Ascending aorta (tissue), 2 donors: Measurements from ENCODE around the gene CLEC20A. TPM values are rescaled to one million over a fixed set of nuclear protein-coding genes. Genes with fewer than 3 reads are reported as not detected.

ENCODE experiments used
- DNase-seq, 2 donors: peaks; one replicate each; pipeline ENCODE4 v3.0.0-alpha.2; 2019; ENCODE audit warnings: low spot score in 2 of 2
- H3K27ac ChIP-seq, 2 donors: fragments of 200-600 bp; sonication (generic); one replicate each; pipeline ENCODE4 v1.5.1; 2016 to 2017; ENCODE audit warnings: mild to moderate bottlenecking in 1 of 2
- H3K27me3 ChIP-seq: fragments of 200-600 bp; sonication (generic); one replicate; pipeline ENCODE4 v1.5.1; 2017
- H3K36me3 ChIP-seq, 2 donors: fragments of 200-600 bp; sonication (generic); one replicate each; pipeline ENCODE4 v1.5.1; 2016
- H3K4me1 ChIP-seq, 2 donors: fragments of 200-600 bp; sonication (generic); one replicate each; pipeline ENCODE4 v1.5.1; 2016 to 2017; ENCODE audit warnings: mild to moderate bottlenecking in 1 of 2
- H3K4me3 ChIP-seq, 2 donors: fragments of 200-600 bp; sonication (generic); one replicate each; pipeline ENCODE4 v1.5.1; 2016 to 2017; ENCODE audit warnings: mild to moderate bottlenecking in 1 of 2
- H3K9me3 ChIP-seq, 2 donors: fragments of 200-600 bp; sonication (generic); one replicate each; pipeline ENCODE4 v1.5.1; 2016
- CTCF ChIP-seq, 3 experiments: fragments of 200-600 bp in 2 of 3; fragments of 450-650 bp in 1 of 3; sonication (generic) in 2 of 3; IDR thresholded peaks; one replicate each; pipeline ENCODE4 v1.5.1; 2016 to 2019; ENCODE audit warnings: antibody characterized with exemption in 3 of 3, mild to moderate bottlenecking in 1 of 3, moderate library complexity in 1 of 3
- intact Hi-C: fragments of 100-400 bp; cut with DNase I; formaldehyde crosslinking; loops from one replicate; pipeline ENCODE4 v1.15.1; 2023
- total RNA-seq: library from RNA; depleted of rRNA; stranded (reverse); fragments of >200 nt; gene quantifications from one replicate; pipeline ENCODE4 v1.1.0, GENCODE V29; 2016

The CLEC20A gene
- total RNA-seq, 1 donor from 2014 or later = not detected

GRCh38 chr1:178492341-178492740, 4.4 kb downstream of the CLEC20A start:
- intact Hi-C loops = no loop called here

GRCh38 chr1:178491721-178492120, 5.0 kb downstream of the CLEC20A start:
- Histone ChIP-seq H3K27me3 (no peaks in the 10 kb centered on the region), H3K27ac (no peak overlapping the region), H3K4me1 (no peaks in the 10 kb centered on the region), H3K36me3 (no peaks in the 10 kb centered on the region), H3K4me3 (no peak overlapping the region), H3K9me3 (no peaks in the 10 kb centered on the region)
- intact Hi-C loops = no loop called here
- TF ChIP-seq CTCF (IDR thresholded peaks at IDR 0.05) = no peak
- no peak for DNase-seq

More at GRCh38 chr1:178492341-178492740, 4.4 kb downstream of the CLEC20A start:
- Histone ChIP-seq H3K9me3 (no peaks in the 10 kb centered on the region), H3K36me3 (no peaks in the 10 kb centered on the region), H3K4me3 (no peak overlapping the region), H3K27me3 (no peaks in the 10 kb centered on the region), H3K4me1 (no peaks in the 10 kb centered on the region), H3K27ac (no peak overlapping the region)
- TF ChIP-seq CTCF (IDR thresholded peaks at IDR 0.05) = no peak
- no peak for DNase-seq

- no peaks in the 10 kb centered on the region for H3K36me3 ChIP-seq
- DNase-seq = no peak
- H3K9me3 ChIP-seq = no peaks in the 10 kb centered on the region
- peaks cover 0 to 4% of the 10 kb centered on the region in 2 donors for H3K4me1 ChIP-seq
- H3K27ac ChIP-seq = no peak overlapping the region
- no peak for TF ChIP-seq CTCF (IDR thresholded peaks at IDR 0.05)
- intact Hi-C loops = no loop called here
- no peak overlapping the region for H3K4me3 ChIP-seq
- no peaks in the 10 kb centered on the region for H3K27me3 ChIP-seq
Measured at GRCh38 chr1:178490967-178491366, 5.8 kb downstream of the CLEC20A start.

- H3K4me3 ChIP-seq = no peak overlapping the region
- no peak for TF ChIP-seq CTCF (IDR thresholded peaks at IDR 0.05)
- no peak overlapping the region for H3K27ac ChIP-seq
- intact Hi-C loops = no loop called here
- no peak for DNase-seq
- H3K36me3 ChIP-seq = no peaks in the 10 kb centered on the region
- H3K9me3 ChIP-seq = no peaks in the 10 kb centered on the region
- H3K27me3 ChIP-seq = no peaks in the 10 kb centered on the region
- H3K4me1 ChIP-seq = peaks cover 0 to 4% of the 10 kb centered on the region in 2 donors
Measured at GRCh38 chr1:178490136-178490535, 6.6 kb downstream of the CLEC20A start.

GRCh38 chr1:178489399-178489798, 7.4 kb downstream of the CLEC20A start:
- H3K4me1 ChIP-seq = peaks cover 0 to 4% of the 10 kb centered on the region in 2 donors
- TF ChIP-seq CTCF (IDR thresholded peaks at IDR 0.05) = no peak
- no peak overlapping the region for H3K27ac ChIP-seq
- H3K27me3 ChIP-seq = no peaks in the 10 kb centered on the region
- no peak for DNase-seq
- no peaks in the 10 kb centered on the region for H3K36me3 ChIP-seq
- intact Hi-C loops = loop anchor here (10.0 kb wide), 1 partner anchor 185 kb away; no protein-coding TSS in a partner anchor
- H3K9me3 ChIP-seq = no peaks in the 10 kb centered on the region
- no peak overlapping the region for H3K4me3 ChIP-seq

GRCh38 chr1:178488393-178488792, 8.4 kb downstream of the CLEC20A start:
- H3K36me3 ChIP-seq = no peaks in the 10 kb centered on the region
- H3K27me3 ChIP-seq = no peaks in the 10 kb centered on the region
- H3K4me3 ChIP-seq = no peak overlapping the region
- no peaks in the 10 kb centered on the region for H3K9me3 ChIP-seq
- intact Hi-C loops = loop anchor here (10.0 kb wide), 1 partner anchor 184 kb away; no protein-coding TSS in a partner anchor
- H3K27ac ChIP-seq = no peak overlapping the region
- no peak for DNase-seq
- no peak for TF ChIP-seq CTCF (IDR thresholded peaks at IDR 0.05)
- H3K4me1 ChIP-seq = peaks cover 0 to 4% of the 10 kb centered on the region in 2 donors
